HG03354 (cell line): ENCODE results near the gene TMPRSS6.

Experiments
- ATAC-seq: cut with Tn5 transposase; IDR thresholded peaks from one replicate; pipeline ENCODE4 v1.9.1; 2021; ENCODE audit warnings: mild to moderate bottlenecking; ENCODE audit not compliant: unreplicated experiment, poor library complexity, severe bottlenecking

TMPRSS6 gene

GRCh38 chr22:37043209-37043827 is 66.2 kb downstream of the TMPRSS6 start:
- no peak for ATAC-seq

DNA sequence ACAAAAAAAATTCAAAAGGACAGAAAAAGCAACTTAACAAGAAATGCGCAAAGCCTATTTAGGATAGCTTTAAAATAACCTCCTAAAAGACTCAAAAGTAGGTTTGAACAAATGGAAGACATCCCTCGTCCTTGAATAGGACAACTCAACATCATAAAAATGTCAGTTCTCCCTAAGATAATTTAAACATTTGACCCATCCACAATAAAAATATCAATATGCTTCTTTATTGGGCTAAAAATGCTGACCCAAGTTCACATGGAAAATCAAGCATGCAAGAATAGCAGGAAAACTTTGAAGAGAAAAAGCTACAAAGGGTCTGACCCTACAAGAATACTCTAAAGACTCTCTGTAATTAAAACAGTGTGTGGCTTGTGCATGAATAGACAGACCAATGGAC is 70.0 kb downstream of the TMPRSS6 start:
- ATAC-seq = no peak

DNA sequence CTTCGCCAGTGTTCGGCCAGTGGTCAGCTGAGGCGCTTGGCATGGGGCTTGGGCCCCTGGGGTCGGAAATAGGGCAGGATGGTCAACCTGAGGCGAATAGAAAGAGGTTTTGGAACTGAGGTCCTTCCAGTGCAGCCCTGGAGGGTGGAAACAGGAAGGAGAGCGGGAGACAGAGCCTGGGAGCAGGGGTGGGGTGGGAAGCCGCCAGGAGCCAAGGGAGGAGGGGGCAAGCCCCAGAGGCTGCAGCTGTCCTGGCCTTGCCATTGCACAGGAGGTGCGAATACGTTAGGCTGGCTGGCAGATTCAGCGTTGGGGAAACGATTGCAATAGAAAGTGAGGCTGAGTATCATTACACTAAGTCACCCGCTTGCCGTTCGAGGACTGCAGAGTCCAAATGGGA is 71.8 kb downstream of the TMPRSS6 start:
- ATAC-seq = no peak

DNA sequence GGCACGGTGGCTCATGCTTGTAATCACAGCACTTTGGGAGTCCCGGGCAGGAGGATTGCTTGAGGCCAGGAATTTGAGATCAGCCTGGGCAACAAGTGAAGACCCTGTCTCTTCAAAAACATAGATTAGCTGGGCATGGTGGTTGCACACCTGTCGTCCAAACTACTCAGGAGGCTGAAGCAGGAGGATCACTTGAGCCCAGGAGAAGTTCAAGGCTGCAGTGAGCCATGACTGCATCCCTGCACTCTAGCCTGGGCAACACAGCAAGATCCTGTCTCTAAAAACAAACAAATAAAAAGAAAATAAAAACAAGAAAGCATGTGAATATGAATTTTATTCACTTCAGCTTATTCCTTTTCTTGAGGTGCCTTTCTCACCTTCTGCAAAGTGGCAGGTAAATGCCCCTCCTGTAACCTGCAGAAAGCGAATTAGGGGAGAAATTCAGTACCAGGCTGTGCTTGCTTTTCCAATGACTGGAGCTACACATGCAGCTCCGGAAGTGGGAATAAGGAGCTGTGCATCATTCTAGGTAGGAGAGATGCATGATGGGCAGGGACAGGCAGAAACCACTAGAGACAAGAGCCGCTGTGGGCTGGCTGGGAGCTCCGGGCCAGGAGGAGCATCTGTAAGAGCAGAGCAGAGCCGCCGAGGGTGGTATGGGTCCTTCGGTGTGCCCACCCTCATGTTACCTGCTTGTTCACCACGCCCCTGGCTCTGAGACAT is 72.7 kb downstream of the TMPRSS6 start:
- no peak for ATAC-seq

DNA sequence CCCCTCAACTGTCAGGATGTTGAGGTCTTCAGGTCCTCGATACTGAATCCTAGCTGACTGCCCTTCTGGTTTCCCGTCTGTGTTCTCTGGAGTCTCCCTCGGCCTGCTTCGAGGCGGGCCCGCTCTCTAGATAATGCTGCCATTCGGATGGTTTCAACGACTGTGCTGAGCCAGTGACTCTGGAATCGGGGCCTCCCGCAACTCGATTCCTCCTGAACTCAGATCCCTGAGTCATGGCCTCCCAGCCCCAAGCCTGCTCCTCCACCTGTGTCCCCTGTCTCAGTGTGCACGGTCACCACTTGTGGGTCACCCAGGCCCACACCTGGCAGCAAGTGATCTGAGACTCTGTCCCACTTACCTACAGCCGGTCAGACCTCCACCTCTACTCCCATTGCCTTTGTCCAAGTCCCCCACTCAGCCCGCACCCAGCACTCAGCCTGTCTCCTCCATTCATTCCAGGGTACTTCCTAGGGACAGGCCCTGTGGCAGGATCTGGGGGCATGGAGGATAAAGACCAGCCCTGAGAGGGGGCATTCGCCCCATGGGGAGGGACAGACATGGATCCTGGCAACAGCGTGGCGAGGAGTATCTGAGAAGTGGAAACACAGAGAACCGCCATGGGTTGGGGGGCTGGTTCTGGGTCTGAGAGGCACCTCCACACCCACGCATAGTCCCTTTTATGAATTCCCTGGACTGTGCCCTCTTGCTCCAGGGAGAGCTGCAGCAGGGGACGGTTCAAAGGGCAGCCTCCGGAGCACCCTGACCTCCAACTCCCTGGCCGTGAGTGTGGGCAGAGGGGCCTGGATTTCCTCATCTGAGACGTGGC is 75.7 kb downstream of the TMPRSS6 start:
- no peak for ATAC-seq

- ATAC-seq = no peak
Measured at GRCh38 chr22:37032535-37033460, 76.7 kb downstream of the TMPRSS6 start.

- ATAC-seq = no peak
Measured at GRCh38 chr22:37032134-37032534, 77.4 kb downstream of the TMPRSS6 start.

DNA sequence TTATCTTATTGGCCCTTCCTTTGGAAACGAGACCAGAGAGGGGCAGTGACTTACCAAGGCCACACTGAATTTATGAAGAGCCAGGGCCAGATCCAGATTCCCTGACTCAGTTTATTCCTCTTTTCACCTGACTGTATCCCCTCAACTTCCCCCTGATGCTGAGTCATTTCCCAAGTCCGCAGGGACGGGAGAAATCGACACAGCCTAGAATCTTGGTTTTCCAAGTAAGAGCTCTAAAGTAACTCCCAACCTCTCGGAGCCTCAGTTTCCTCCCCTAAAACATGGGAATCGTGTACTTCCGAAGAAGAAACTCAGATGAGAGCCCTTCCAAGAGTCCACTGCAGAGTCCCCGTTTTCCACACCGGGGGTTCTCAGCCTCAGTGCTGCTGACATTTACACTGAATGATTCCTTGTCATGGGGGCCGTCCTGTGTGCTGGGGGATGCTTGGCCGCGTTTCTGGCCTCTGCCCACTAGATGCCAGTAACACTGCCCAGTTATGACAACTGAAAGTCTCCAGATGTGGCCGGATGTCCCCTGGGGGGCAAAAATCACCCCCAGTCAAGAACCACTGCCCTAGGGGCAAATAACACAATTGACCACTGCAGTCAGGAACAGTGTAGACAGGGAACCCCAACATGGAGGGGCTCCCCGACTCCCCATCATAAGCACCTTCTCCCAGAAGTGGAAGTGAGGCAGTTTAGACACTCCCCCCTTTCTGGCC is 78.8 kb downstream of the TMPRSS6 start:
- no peak for ATAC-seq

GRCh38 chr22:37028692-37029674 is 80.5 kb downstream of the TMPRSS6 start:
- ATAC-seq = no peak

DNA sequence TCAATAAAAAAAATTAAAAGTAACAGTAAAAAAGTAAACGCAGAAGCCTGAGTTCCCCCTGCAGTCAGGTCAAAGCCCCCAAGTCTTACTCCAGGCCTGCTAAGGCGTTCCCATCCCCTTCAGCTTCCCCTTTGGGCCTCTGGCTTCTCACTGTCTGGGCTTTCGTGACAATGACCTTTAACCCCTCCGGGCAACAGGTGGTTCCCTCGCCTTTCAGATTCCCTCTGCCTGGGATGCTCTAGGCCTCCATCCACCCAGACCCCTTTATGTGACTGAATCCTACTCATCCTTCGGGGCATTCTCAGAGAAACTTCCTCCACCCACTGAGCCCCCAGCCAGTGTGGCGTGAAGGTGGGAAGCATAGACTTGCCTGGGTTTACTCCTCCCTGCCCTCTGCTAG is 82.0 kb downstream of the TMPRSS6 start:
- ATAC-seq = no peak

- ATAC-seq = no peak
Measured at GRCh38 chr22:37026325-37026724, 83.2 kb downstream of the TMPRSS6 start.

GRCh38 chr22:37025500-37026070 is 83.9 kb downstream of the TMPRSS6 start:
- ATAC-seq = no peak

- ATAC-seq = no peak
Measured at GRCh38 chr22:37024339-37025157, 85.0 kb downstream of the TMPRSS6 start.

GRCh38 chr22:37023743-37024338 is 85.7 kb downstream of the TMPRSS6 start:
- no peak for ATAC-seq

DNA sequence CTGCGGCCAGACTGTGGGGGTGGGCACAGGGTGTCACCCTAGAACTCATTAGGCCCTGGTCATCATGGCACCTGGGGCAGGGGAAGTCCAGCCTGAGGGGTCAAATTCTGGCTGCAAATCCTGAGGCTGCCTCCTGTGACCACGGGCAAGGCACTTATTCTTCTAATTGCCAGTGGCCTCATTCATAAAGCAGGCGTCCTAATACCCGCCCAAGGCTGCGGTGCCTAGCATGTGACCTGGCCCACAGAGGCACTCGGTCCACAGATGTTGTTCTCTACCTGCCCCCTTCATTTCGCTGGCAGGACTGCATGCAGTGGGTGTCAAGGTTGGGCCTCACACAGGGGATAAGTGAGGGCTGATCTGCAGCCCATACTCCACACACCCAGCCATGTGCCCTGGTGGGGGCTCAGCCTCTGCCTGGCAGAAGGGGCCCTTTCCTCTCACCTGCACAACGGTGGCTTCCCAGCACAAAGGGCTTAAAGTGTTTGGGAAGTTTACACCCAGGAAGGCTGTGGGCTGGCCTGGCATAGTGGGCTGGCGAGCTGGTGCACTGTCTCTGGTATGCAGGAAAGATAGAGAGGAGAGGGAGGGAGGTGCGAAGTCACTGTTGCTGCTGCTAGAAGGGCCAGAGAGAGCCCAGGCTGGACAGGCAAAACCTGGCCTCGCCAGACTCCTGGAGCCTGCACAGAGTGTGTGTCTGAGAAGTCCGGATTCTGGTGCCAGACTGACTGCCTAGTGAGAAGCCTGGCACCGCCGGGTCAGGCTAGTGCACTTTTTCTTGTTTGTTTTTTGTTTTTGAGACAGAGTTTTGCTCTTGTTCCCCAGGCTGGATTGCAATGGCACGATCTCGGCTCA is 86.8 kb downstream of the TMPRSS6 start:
- ATAC-seq = no peak
